Calu3 (cell line): ENCODE data around the gene EFCAB6. TPM values are rescaled to one million over a fixed set of nuclear protein-coding genes. Genes with fewer than 3 reads are reported as not detected.

Experiments
- BruUV-seq: library from RNA; stranded (reverse); fragments of 400-500 nt; replicated peaks from 2 replicates; lab custom pipeline; 2021; lab: Mats Ljungman, UMichigan
- CTCF ChIA-PET: fragments of 300-600 bp; sonication (Branson Sonifier 250); formaldehyde crosslinking; loops from one replicate; lab custom pipeline; 2022; ENCODE audit warnings: antibody characterized with exemption; lab: Charles Lee
- DNase-seq: peaks from one replicate; pipeline ENCODE4 v3.0.0; 2022
- H3K27ac Mint-ChIP-seq: one replicate; pipeline ENCODE4 v1.8.0; 2022; ENCODE audit warnings: mixed read lengths; ENCODE audit not compliant: unreplicated experiment
- H3K27me3 Mint-ChIP-seq: one replicate; pipeline ENCODE4 v1.8.0; 2022; ENCODE audit warnings: mixed read lengths; ENCODE audit not compliant: unreplicated experiment
- H3K36me3 Mint-ChIP-seq: one replicate; pipeline ENCODE4 v1.8.0; 2022; ENCODE audit warnings: mild to moderate bottlenecking, moderate library complexity, mixed read lengths; ENCODE audit not compliant: insufficient read depth, unreplicated experiment
- H3K4me1 Mint-ChIP-seq: one replicate; pipeline ENCODE4 v1.8.0; 2022; ENCODE audit warnings: mild to moderate bottlenecking, low read depth, mixed read lengths; ENCODE audit not compliant: unreplicated experiment
- H3K4me3 Mint-ChIP-seq: one replicate; pipeline ENCODE4 v1.8.0; 2022; ENCODE audit warnings: mild to moderate bottlenecking, low read depth, moderate library complexity, mixed read lengths; ENCODE audit not compliant: unreplicated experiment
- H3K9me3 Mint-ChIP-seq: one replicate; pipeline ENCODE4 v1.8.0; 2022; ENCODE audit warnings: low read depth, mixed read lengths; ENCODE audit not compliant: unreplicated experiment
- CTCF ChIP-seq: fragments of 200-600 bp; IDR thresholded peaks from one replicate; pipeline ENCODE4 v1.8.0; 2022; ENCODE audit warnings: antibody characterized with exemption; ENCODE audit not compliant: unreplicated experiment
- intact Hi-C: fragments of 100-400 bp; cut with micrococcal nuclease; formaldehyde crosslinking; loops from one replicate; pipeline ENCODE4 v1.10.0; 2022; ENCODE audit not compliant: unreplicated experiment
- total RNA-seq: library from RNA; stranded (reverse); gene quantifications from 2 replicates; pipeline ENCODE4 v1.2.3, GENCODE V29; 2022

Gene EFCAB6
- total RNA-seq, 1 experiment from 2014 or later: 2.2 TPM

DNA sequence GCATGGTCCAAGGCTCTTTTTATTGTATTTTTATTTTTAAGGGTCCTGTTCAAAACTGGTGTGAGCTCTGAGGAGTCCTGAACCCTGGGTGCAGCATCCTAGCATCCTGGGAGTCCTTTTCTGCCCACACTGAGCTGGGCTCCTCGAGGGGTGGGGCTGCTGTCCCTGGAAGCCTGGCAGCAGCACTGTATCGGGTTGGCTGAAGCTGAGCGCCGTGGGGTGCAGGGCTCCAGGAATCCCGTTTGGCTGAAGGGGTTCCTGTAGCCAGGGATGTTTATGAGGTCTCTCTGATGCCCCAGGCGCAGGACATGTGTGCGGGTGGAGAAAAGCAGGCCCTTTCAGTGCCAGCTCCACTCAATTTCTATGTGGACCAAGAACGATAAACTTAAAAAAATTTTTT lies 304.9 kb downstream of the EFCAB6 start:
- Mint-ChIP-seq H3K27ac (no peak overlapping the region), H3K36me3 (no peaks in the 10 kb centered on the region), H3K9me3 (no peaks in the 10 kb centered on the region), H3K27me3 (peaks cover 28% of the 10 kb centered on the region), H3K4me1 (no peaks in the 10 kb centered on the region), H3K4me3 (no peak overlapping the region)
- intact Hi-C loops: no loop called here
- BruUV-seq: no TSS peak
- no peak for TF ChIP-seq CTCF
- CTCF ChIA-PET: no interaction called here
- no peak for DNase-seq

DNA sequence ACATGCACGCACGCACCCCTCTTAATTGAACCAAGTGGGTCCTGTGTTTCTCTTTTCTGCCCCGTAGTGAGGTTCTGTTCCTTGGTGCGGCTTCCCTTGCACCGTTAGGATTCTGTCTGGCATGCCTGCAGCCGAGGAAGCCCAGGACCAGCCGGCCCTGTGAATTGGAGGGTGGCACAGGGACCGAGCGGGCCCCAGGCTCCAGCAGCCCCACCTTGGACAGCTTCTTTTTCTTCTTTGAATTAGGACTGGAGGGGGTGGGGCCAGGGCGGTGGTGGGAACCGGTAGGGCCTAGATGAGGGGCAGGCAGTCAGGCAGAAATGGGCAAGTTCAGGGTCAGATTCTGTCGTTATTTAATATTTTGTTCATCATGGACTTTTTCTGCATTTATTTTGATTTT lies 305.6 kb downstream of the EFCAB6 start:
- intact Hi-C loops: no loop called here
- Mint-ChIP-seq H3K27ac (no peak overlapping the region), H3K4me3 (no peak overlapping the region), H3K9me3 (no peaks in the 10 kb centered on the region), H3K4me1 (no peaks in the 10 kb centered on the region), H3K27me3 (peaks cover 28% of the 10 kb centered on the region), H3K36me3 (no peaks in the 10 kb centered on the region)
- no peak for DNase-seq
- no peak for TF ChIP-seq CTCF
- CTCF ChIA-PET: interaction anchor here (0.6 kb wide), 2 partner anchors 742 to 1282 kb away, joined by 3 to 7 read pairs; no protein-coding TSS in a partner anchor
- no TSS peak for BruUV-seq

DNA sequence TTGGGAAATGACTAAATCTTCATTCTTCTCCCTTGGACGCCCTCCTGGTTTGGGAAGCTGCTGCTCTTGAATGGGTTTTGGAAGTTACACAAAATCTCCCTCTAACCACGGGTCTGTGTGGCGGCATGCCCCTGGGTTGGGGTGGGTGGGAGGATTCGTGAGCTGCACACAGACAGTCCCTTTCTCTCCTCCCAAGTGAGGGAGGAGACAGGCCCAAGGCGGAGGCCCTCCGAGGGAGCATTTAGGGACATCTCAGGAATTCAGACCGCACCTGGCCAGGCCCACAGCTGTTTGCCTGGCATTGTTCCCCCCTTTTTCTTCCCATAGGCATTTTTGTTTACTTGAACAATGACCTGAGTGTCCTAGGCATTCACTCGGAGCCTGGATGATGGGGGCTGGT lies 306.2 kb downstream of the EFCAB6 start:
- H3K4me1 Mint-ChIP-seq: no peaks in the 10 kb centered on the region
- no peak for TF ChIP-seq CTCF
- DNase-seq: no peak
- no peak overlapping the region for H3K27ac Mint-ChIP-seq
- CTCF ChIA-PET: interaction anchor here (0.6 kb wide), 2 partner anchors 742 to 1281 kb away, joined by 3 to 7 read pairs; no protein-coding TSS in a partner anchor
- H3K36me3 Mint-ChIP-seq: no peaks in the 10 kb centered on the region
- no TSS peak for BruUV-seq
- H3K27me3 Mint-ChIP-seq: peaks cover 28% of the 10 kb centered on the region
- no peak overlapping the region for H3K4me3 Mint-ChIP-seq
- intact Hi-C loops: no loop called here
- no peaks in the 10 kb centered on the region for H3K9me3 Mint-ChIP-seq

DNA sequence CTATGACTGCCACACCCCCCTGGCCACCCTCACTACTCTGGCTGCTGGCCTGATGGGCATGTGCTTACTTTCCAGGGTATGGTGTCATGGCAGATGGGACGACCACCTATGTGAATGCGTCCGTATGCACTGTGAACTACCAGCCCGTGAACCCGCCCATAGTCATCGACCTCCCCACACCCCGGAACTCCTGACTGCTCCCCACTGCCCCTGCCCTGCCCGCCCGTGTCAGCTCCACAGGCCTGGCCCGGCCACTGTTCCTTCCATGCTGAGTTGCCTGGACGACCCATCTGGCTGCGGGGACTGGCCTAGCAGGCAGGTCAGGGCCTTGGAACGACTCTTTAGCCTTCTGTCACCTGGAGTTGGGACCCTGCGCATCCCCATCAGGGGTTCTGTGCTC lies 306.7 kb downstream of the EFCAB6 start:
- Mint-ChIP-seq H3K4me1 (no peaks in the 10 kb centered on the region), H3K27me3 (peaks cover 31% of the 10 kb centered on the region), H3K4me3 (no peak overlapping the region), H3K36me3 (no peaks in the 10 kb centered on the region), H3K27ac (no peak overlapping the region), H3K9me3 (no peaks in the 10 kb centered on the region)
- no TSS peak for BruUV-seq
- no peak for TF ChIP-seq CTCF
- CTCF ChIA-PET: no interaction called here
- no peak for DNase-seq
- intact Hi-C loops: no loop called here
